ENCODE data around the gene FCN3.

- TF ChIP-seq CTCF (IDR thresholded peaks at IDR 0.05) = no peak
- TF ChIP-seq POLR2A (IDR thresholded peaks at IDR 0.05) = no peak
Observed at GRCh38 chr1:27383039-27383605, 8.5 kb upstream of the FCN3 start, which contains the start of gene CD164L2.
